A549 (cell line): ENCODE data around the gene OR1D2.

Source experiments
- CBX2 ChIP-seq: fragments of 200-600 bp; sonication (generic); IDR thresholded peaks from 2 replicates; pipeline ENCODE4 v1.6.1; 2016; ENCODE audit warnings: low read depth, mild to moderate bottlenecking, borderline replicate concordance
- CBX8 ChIP-seq: fragments of 200-600 bp; sonication (generic); IDR thresholded peaks from 2 replicates; pipeline ENCODE4 v1.6.1; 2016
- CHD2 ChIP-seq: fragments of 150-350 bp; IDR thresholded peaks from 2 replicates; pipeline ENCODE4 v1.6.1; 2014; ENCODE audit warnings: low read length; ENCODE audit not compliant: partially characterized antibody
- CTCF ChIP-seq: fragments of >200 bp; sonication (Bioruptor Twin); formaldehyde crosslinking; IDR thresholded peaks from 3 replicates; pipeline ENCODE4 v1.5.1; 2016
- ELK1 ChIP-seq: fragments of 150-350 bp; IDR thresholded peaks from 2 replicates; pipeline ENCODE4 v1.6.1; 2014; ENCODE audit warnings: low read depth, mild to moderate bottlenecking, low read length
- MAX ChIP-seq: IDR thresholded peaks from 2 replicates; pipeline ENCODE4 v1.6.1; 2012
- MAZ ChIP-seq: fragments of 150-350 bp; IDR thresholded peaks from 2 replicates; pipeline ENCODE4 v1.6.1; 2014; ENCODE audit warnings: antibody characterized with exemption, low read depth, low read length, borderline replicate concordance
- POLR2A ChIP-seq: IDR thresholded peaks from 2 replicates; pipeline ENCODE4 v1.6.1; 2012; ENCODE audit warnings: mild to moderate bottlenecking, low read length
- RAD21 ChIP-seq, 2 experiments: fragments of >200 bp in 1 of 2; sonication (Bioruptor Twin) in 1 of 2; formaldehyde crosslinking in 1 of 2; IDR thresholded peaks in 1 of 2; conservative IDR thresholded peaks in 1 of 2; 2 replicates in 1 of 2; 3 replicates in 1 of 2; pipeline ENCODE4 v1.6.1; 2012 to 2018; ENCODE audit warnings: inconsistent platforms in 1 of 2
- REST ChIP-seq: fragments of 200-600 bp; sonication (generic); IDR thresholded peaks from 2 replicates; pipeline ENCODE4 v1.6.1; 2016; ENCODE audit warnings: antibody characterized with exemption, mild to moderate bottlenecking, moderate library complexity

- TF ChIP-seq ELK1 (no peak), POLR2A (no peak), CBX2 (no peak), MAX (no peak), CTCF (no peak), RAD21 (conservative IDR thresholded peaks at IDR 0.05 in 1 of 2, IDR thresholded peaks at IDR 0.05 in 1 of 2) (no peak), MAZ (no peak), CBX8 (no peak), CHD2 (no peak), REST (no peak)
These were observed 64.5 kb downstream of the OR1D2 start for GRCh38 chr17:3039736-3040135.
